HCT116 (cell line): ENCODE results near the gene CASKIN2. TPM values are rescaled to one million over a fixed set of nuclear protein-coding genes. Genes with fewer than 3 reads are reported as not detected.

Experiments
- ATAC-seq: fragments of 200-7000 bp; cut with Tn5 transposase; 2 replicates; pipeline ENCODE4 v1.9.1; 2020; ENCODE audit warnings: mild to moderate bottlenecking, moderate library complexity
- BruUV-seq: library from RNA; stranded (reverse); fragments of 400-500 nt; replicated peaks from 2 replicates; lab custom pipeline; 2021; lab: Mats Ljungman, UMichigan
- CTCF ChIA-PET: fragments of 300-600 bp; sonication (Branson Sonifier 250); formaldehyde crosslinking; loops from one replicate; lab custom pipeline; 2021; ENCODE audit warnings: antibody characterized with exemption; lab: Charles Lee
- POLR2A ChIA-PET: fragments of 300-600, 350-600 bp; sonication (Branson Sonifier 250); formaldehyde crosslinking; loops from one replicate; lab custom pipeline; 2021; ENCODE audit warnings: antibody characterized with exemption; lab: Charles Lee
- RAD21 ChIA-PET, 2 experiments: fragments of 300-600 bp; sonication (Branson Sonifier 250); formaldehyde crosslinking; loops; one replicate each; lab custom pipeline; 2023; ENCODE audit warnings: low total read pairs in 2 of 2; ENCODE audit not compliant: uncharacterized antibody in 2 of 2, unreplicated experiment in 2 of 2, low non-redundant PET in 1 of 2; lab: Charles Lee
- DNase-seq: peaks from one replicate; pipeline ENCODE4 v3.0.0-alpha.2; 2010; ENCODE audit warnings: low read depth, low spot score
- H2AFZ ChIP-seq: fragments of 200-600 bp; shearing (Covaris generic), sonication (generic); 2 replicates; pipeline ENCODE4 v1.6.1; 2017; ENCODE audit warnings: low read depth, mixed run types, mixed read lengths, antibody characterized with exemption, low read length; ENCODE audit not compliant: poor library complexity, severe bottlenecking
- H3K27ac ChIP-seq: 2 replicates; pipeline ENCODE4 v1.5.1; 2012; ENCODE audit warnings: low read depth, low read length
- H3K27me3 ChIP-seq: fragments of 200-600 bp; sonication (generic); 2 replicates; pipeline ENCODE4 v1.6.1; 2016; ENCODE audit warnings: mixed run types, low read length, mixed read lengths; ENCODE audit not compliant: insufficient read depth
- H3K36me3 ChIP-seq, 2 experiments: fragments of 200-500 bp in 1 of 2; fragments of 200-600 bp in 1 of 2; sonication (Bioruptor generic) in 1 of 2; sonication (generic) in 1 of 2; 2 replicates each; pipeline versions ENCODE4 v1.5.1 to v1.6.1; 2014 to 2016; ENCODE audit warnings: low read length in 2 of 2, inconsistent platforms in 1 of 2, mixed read lengths in 1 of 2, mixed run types in 1 of 2; ENCODE audit not compliant: insufficient read depth in 2 of 2, control insufficient read depth in 1 of 2
- H3K4me1 ChIP-seq, 2 experiments: fragments of 200-600 bp in 1 of 2; sonication (generic) in 1 of 2; 2 replicates each; pipeline versions ENCODE4 v1.5.1 to v1.6.1; 2012 to 2017; ENCODE audit warnings: low read length in 2 of 2, inconsistent platforms in 1 of 2, mild to moderate bottlenecking in 1 of 2, mixed read lengths in 1 of 2, mixed run types in 1 of 2, moderate library complexity in 1 of 2; ENCODE audit not compliant: insufficient read depth in 2 of 2, control insufficient read depth in 1 of 2
- H3K4me2 ChIP-seq: fragments of 200-600 bp; sonication (generic); 2 replicates; pipeline ENCODE4 v1.6.1; 2017; ENCODE audit warnings: mixed run types, low read length, mixed read lengths
- H3K4me3 ChIP-seq, 2 experiments: fragments of 200-600 bp in 1 of 2; sonication (generic) in 1 of 2; replicated peaks in 1 of 2; 2 replicates each; pipeline ENCODE4 v1.5.1; 2011 to 2016; ENCODE audit warnings: low read length in 2 of 2, control low read depth in 1 of 2, low read depth in 1 of 2, mild to moderate bottlenecking in 1 of 2, mixed read lengths in 1 of 2, mixed run types in 1 of 2
- H3K79me2 ChIP-seq: fragments of 200-600 bp; sonication (generic); 2 replicates; pipeline ENCODE4 v1.6.1; 2017; ENCODE audit warnings: mild to moderate bottlenecking, mixed run types, low read length, moderate library complexity, mixed read lengths; ENCODE audit not compliant: insufficient read depth
- H3K9ac ChIP-seq: fragments of 200-600 bp; sonication (generic); 2 replicates; pipeline ENCODE4 v1.6.1; 2016; ENCODE audit warnings: low read length, mixed read lengths
- H3K9me2 ChIP-seq: fragments of 200-600 bp; sonication (generic), shearing (Covaris generic); 2 replicates; pipeline ENCODE4 v1.6.1; 2017; ENCODE audit warnings: mixed run types, mild to moderate bottlenecking, moderate library complexity; ENCODE audit not compliant: insufficient read depth
- H3K9me3 ChIP-seq, 2 experiments: fragments of 200-500 bp in 1 of 2; fragments of 200-600 bp in 1 of 2; sonication (Bioruptor generic) in 1 of 2; sonication (generic) in 1 of 2; 2 replicates each; pipeline ENCODE4 v1.6.1; 2014 to 2017; ENCODE audit warnings: low read length in 2 of 2, mixed read lengths in 2 of 2, inconsistent platforms in 1 of 2, low read depth in 1 of 2, mild to moderate bottlenecking in 1 of 2, mixed run types in 1 of 2, moderate library complexity in 1 of 2; ENCODE audit not compliant: control insufficient read depth in 1 of 2, insufficient read depth in 1 of 2
- H4K20me1 ChIP-seq: fragments of 200-600 bp; sonication (generic), shearing (Covaris generic); 2 replicates; pipeline ENCODE4 v1.6.1; 2017; ENCODE audit warnings: mixed run types, mild to moderate bottlenecking, moderate library complexity; ENCODE audit not compliant: insufficient read depth
- ELF1 ChIP-seq: IDR thresholded peaks from 2 replicates; pipeline ENCODE4 v1.6.1; 2012; ENCODE audit warnings: low read depth, borderline replicate concordance
- EZH2phosphoT487 ChIP-seq: fragments of 200-600 bp; IDR thresholded peaks from 2 replicates; pipeline ENCODE4 v1.6.1; 2018; ENCODE audit warnings: antibody characterized with exemption, borderline replicate concordance
- POLR2A ChIP-seq: IDR thresholded peaks from 2 replicates; pipeline ENCODE4 v1.7.0; 2011; ENCODE audit warnings: borderline replicate concordance; ENCODE audit not compliant: insufficient read depth, insufficient read length; ENCODE audit errors: extremely low read depth
- RAD21 ChIP-seq: IDR thresholded peaks from 2 replicates; pipeline ENCODE4 v1.6.1; 2012; ENCODE audit warnings: low read depth, mild to moderate bottlenecking
- YY1 ChIP-seq: IDR thresholded peaks from 2 replicates; pipeline ENCODE4 v1.6.1; 2011; ENCODE audit warnings: low read length, low read depth, moderate library complexity, mild to moderate bottlenecking; ENCODE audit not compliant: insufficient replicate concordance; ENCODE audit errors: extremely low read depth
- ZFX ChIP-seq: fragments of 450-650 bp; IDR thresholded peaks from 2 replicates; pipeline ENCODE4 v1.6.1; 2017
- ZNF274 ChIP-seq: fragments of 200-500 bp; sonication (Bioruptor generic); IDR thresholded peaks from 2 replicates; pipeline ENCODE4 v1.6.1; 2014; ENCODE audit warnings: mild to moderate bottlenecking, low read depth, low read length, inconsistent platforms
- intact Hi-C: fragments of 100-400 bp; cut with micrococcal nuclease; formaldehyde crosslinking; loops from 2 replicates; pipeline ENCODE4 v1.10.0; 2022
- total RNA-seq: library from RNA; stranded (reverse); gene quantifications from one replicate; pipeline ENCODE4 v1.2.1, GENCODE V29; 2021; ENCODE audit not compliant: unreplicated experiment
- TF ChIP-seq, protein P1 (sequence below), 3 experiments: fragments of 200-600 bp in 1 of 3; sonication (generic) in 1 of 3; IDR thresholded peaks in 2 of 3; conservative IDR thresholded peaks in 1 of 3; 2 replicates each; pipeline ENCODE4 v1.5.1; 2012 to 2017; ENCODE audit warnings: low read depth in 2 of 3, low read length in 2 of 3, antibody characterized with exemption in 1 of 3, borderline replicate concordance in 1 of 3, control low read depth in 1 of 3, mild to moderate bottlenecking in 1 of 3, mixed read lengths in 1 of 3, mixed run types in 1 of 3, moderate library complexity in 1 of 3; ENCODE audit not compliant: insufficient read depth in 1 of 3
- TF ChIP-seq, protein P2 (sequence below): IDR thresholded peaks from 2 replicates; pipeline ENCODE4 v1.6.1; 2012

CASKIN2 gene
- total RNA-seq, 1 experiment from 2014 or later, result 38.4 TPM

DNA sequence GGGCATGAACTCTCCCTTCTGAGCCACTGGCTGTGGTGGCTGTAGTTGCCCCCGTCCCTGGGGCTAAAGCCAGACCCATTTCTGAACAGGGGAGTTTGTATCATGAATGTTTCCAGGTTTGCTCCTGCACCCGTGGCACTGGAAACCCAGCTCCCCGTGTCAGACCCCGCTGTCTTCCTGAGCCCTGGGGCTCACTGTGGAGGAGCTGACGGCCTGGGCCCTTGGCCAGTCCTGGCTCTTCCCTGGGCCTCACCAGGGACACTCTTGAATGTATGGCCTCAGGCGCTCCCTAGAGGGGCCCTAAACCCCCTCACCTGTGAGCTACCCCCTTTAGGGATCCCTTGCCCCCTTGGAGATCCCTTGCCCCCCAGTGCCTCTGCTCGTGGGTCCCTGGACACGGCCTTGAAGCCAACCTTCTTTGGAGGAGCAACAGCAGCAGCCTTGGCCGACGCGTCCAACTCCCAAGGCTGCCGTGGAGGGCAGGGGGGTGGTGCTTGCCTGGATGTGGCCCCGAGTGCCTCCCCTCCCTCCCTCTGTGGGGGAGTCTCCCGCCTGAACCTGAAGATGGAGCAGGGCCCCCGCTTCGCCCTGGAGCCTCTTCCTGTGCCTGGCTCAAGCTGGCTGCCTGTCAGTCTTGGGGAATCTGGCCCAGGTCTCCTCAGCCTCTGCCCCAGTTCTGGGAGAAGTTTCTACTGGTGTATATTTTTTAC lies 15.9 kb downstream of the CASKIN2 start:
- DNase-seq (no peak), ATAC-seq (no peak)
- H3K27ac ChIP-seq, result peak overlapping the region; percentile 4; the same call in 1 of the 2 replicates
- H3K9me3 ChIP-seq, result no peaks in the 10 kb centered on the region
- POLR2A ChIA-PET, result interaction anchor here (0.6 kb wide), 1 partner anchor 18 kb away, joined by 5 read pairs; no protein-coding TSS in a partner anchor
- H3K79me2 ChIP-seq, result no peaks in the 10 kb centered on the region
- H4K20me1 ChIP-seq, result no peaks in the 10 kb centered on the region
- intact Hi-C loops, result no loop called here
- RAD21 ChIA-PET, result no interaction called here
- no peaks in the 10 kb centered on the region for H3K4me1 ChIP-seq
- no peaks in the 10 kb centered on the region for H3K9me2 ChIP-seq
- no peak overlapping the region for H3K4me2 ChIP-seq
- H3K36me3 ChIP-seq, result peaks cover 13 to 17% of the 10 kb centered on the region in 2 experiments; a peak in 2 of 4 replicates
- BruUV-seq, result TSS peak; percentile 63
- H3K4me3 ChIP-seq, result no peak overlapping the region
- H2AFZ ChIP-seq, result no peak overlapping the region
- CTCF ChIA-PET, result no interaction called here
- TF ChIP-seq RAD21 (no peak), ZNF274 (no peak), POLR2A (no peak), EZH2phosphoT487 (no peak), ELF1 (no peak), YY1 (no peak), ZFX (no peak; the same call in 1 of the 2 replicates)
- TF ChIP-seq, protein P1, sequence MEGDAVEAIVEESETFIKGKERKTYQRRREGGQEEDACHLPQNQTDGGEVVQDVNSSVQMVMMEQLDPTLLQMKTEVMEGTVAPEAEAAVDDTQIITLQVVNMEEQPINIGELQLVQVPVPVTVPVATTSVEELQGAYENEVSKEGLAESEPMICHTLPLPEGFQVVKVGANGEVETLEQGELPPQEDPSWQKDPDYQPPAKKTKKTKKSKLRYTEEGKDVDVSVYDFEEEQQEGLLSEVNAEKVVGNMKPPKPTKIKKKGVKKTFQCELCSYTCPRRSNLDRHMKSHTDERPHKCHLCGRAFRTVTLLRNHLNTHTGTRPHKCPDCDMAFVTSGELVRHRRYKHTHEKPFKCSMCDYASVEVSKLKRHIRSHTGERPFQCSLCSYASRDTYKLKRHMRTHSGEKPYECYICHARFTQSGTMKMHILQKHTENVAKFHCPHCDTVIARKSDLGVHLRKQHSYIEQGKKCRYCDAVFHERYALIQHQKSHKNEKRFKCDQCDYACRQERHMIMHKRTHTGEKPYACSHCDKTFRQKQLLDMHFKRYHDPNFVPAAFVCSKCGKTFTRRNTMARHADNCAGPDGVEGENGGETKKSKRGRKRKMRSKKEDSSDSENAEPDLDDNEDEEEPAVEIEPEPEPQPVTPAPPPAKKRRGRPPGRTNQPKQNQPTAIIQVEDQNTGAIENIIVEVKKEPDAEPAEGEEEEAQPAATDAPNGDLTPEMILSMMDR (IDR thresholded peaks at IDR 0.05 in 2 of 3, conservative IDR thresholded peaks at IDR 0.05 in 1 of 3; ENCODE audit: borderline replicate concordance in 1 of 3, insufficient read depth in 1 of 3, low read depth in 2 of 3, low read length in 2 of 3), result no peak
- TF ChIP-seq, protein P2, sequence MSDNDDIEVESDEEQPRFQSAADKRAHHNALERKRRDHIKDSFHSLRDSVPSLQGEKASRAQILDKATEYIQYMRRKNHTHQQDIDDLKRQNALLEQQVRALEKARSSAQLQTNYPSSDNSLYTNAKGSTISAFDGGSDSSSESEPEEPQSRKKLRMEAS, result no peak
- no peak overlapping the region for H3K9ac ChIP-seq
- H3K27me3 ChIP-seq, result no peaks in the 10 kb centered on the region
